Colonic mucosa (tissue), 4 donors: ENCODE data around the gene HDLBP. TPM values are rescaled to one million over a fixed set of nuclear protein-coding genes. Genes with fewer than 3 reads are reported as not detected.

Experiments used
- DNase-seq: peaks from one replicate; pipeline ENCODE4 v3.0.0-alpha.2; 2020
- H3K27ac ChIP-seq: fragments of 200-600 bp; one replicate; pipeline ENCODE4 v1.8.0; 2021
- H3K27me3 ChIP-seq: fragments of 200-600 bp; one replicate; pipeline ENCODE4 v1.8.0; 2021
- H3K36me3 ChIP-seq: fragments of 200-600 bp; one replicate; pipeline ENCODE4 v1.8.0; 2021
- H3K4me1 ChIP-seq: fragments of 200-600 bp; one replicate; pipeline ENCODE4 v1.8.0; 2021; ENCODE audit warnings: mild to moderate bottlenecking
- H3K4me3 ChIP-seq: fragments of 200-600 bp; one replicate; pipeline ENCODE4 v1.8.0; 2021
- H3K9ac ChIP-seq, 2 donors: one replicate each; pipeline ENCODE4 v1.7.0; 2013; ENCODE audit warnings: control low read depth in 2 of 2, low read depth in 2 of 2, low read length in 2 of 2
- H3K9me3 ChIP-seq: fragments of 200-600 bp; one replicate; pipeline ENCODE4 v1.8.0; 2021
- CTCF ChIP-seq: fragments of 200-600 bp; IDR thresholded peaks from one replicate; pipeline ENCODE4 v1.8.0; 2022; ENCODE audit warnings: antibody characterized with exemption, mild to moderate bottlenecking
- intact Hi-C: fragments of 100-400 bp; cut with DNase I; formaldehyde crosslinking; loops from one replicate; pipeline ENCODE4 v1.14.1; 2022
- total RNA-seq, 2 donors: library from RNA; stranded (reverse); fragmentation: NEBNext Ultra II Directional in 1 of 2; extraction: Animal tissue kit (Norgen Biotek cat#: 25700) in 1 of 2; gene quantifications; one replicate each; pipeline ENCODE4 v1.2.1, GENCODE V29; 2021
- donor health status: healthy.
- donor health status: DM: no; HTN: no; CAD: no.
- donor health status: DM: no; HTN: no; CAD: no.

The HDLBP gene
- total RNA-seq, 2 donors from 2014 or later = 483 to 625 TPM

GRCh38 chr2:241185961-241186360, 129.5 kb downstream of the HDLBP start:
- H3K9me3 ChIP-seq = no peaks in the 10 kb centered on the region
- no peaks in the 10 kb centered on the region for H3K36me3 ChIP-seq
- no peak overlapping the region for H3K27ac ChIP-seq
- H3K4me1 ChIP-seq = no peaks in the 10 kb centered on the region
- H3K4me3 ChIP-seq = no peak overlapping the region
- intact Hi-C loops = no loop called here
- no peak for DNase-seq
- H3K27me3 ChIP-seq = no peaks in the 10 kb centered on the region
- no peak for TF ChIP-seq CTCF
- no peak overlapping the region for H3K9ac ChIP-seq

GRCh38 chr2:241184901-241185300, 130.6 kb downstream of the HDLBP start:
- Histone ChIP-seq H3K4me1 (no peaks in the 10 kb centered on the region), H3K27me3 (no peaks in the 10 kb centered on the region), H3K36me3 (no peaks in the 10 kb centered on the region), H3K9ac (no peak overlapping the region), H3K9me3 (no peaks in the 10 kb centered on the region), H3K4me3 (no peak overlapping the region), H3K27ac (no peak overlapping the region)
- DNase-seq = no peak
- TF ChIP-seq CTCF = no peak
- intact Hi-C loops = no loop called here

- no peaks in the 10 kb centered on the region for H3K36me3 ChIP-seq
- H3K4me1 ChIP-seq = no peaks in the 10 kb centered on the region
- no peak overlapping the region for H3K4me3 ChIP-seq
- no peak overlapping the region for H3K9ac ChIP-seq
- H3K27ac ChIP-seq = no peak overlapping the region
- intact Hi-C loops = no loop called here
- DNase-seq = no peak
- no peak for TF ChIP-seq CTCF
- no peaks in the 10 kb centered on the region for H3K27me3 ChIP-seq
- no peaks in the 10 kb centered on the region for H3K9me3 ChIP-seq
These were observed 132.3 kb downstream of the HDLBP start for GRCh38 chr2:241183221-241183620.

GRCh38 chr2:241182531-241183133, 132.8 kb downstream of the HDLBP start:
- DNase-seq = no peak
- intact Hi-C loops = no loop called here
- H3K4me1 ChIP-seq = no peaks in the 10 kb centered on the region
- no peak overlapping the region for H3K9ac ChIP-seq
- H3K4me3 ChIP-seq = no peak overlapping the region
- H3K27me3 ChIP-seq = no peaks in the 10 kb centered on the region
- H3K36me3 ChIP-seq = no peaks in the 10 kb centered on the region
- no peak overlapping the region for H3K27ac ChIP-seq
- no peak for TF ChIP-seq CTCF
- H3K9me3 ChIP-seq = no peaks in the 10 kb centered on the region

GRCh38 chr2:241182126-241182525, 133.3 kb downstream of the HDLBP start:
- H3K36me3 ChIP-seq = no peaks in the 10 kb centered on the region
- no peaks in the 10 kb centered on the region for H3K9me3 ChIP-seq
- DNase-seq = no peak
- intact Hi-C loops = no loop called here
- no peaks in the 10 kb centered on the region for H3K27me3 ChIP-seq
- H3K4me3 ChIP-seq = no peak overlapping the region
- TF ChIP-seq CTCF = no peak
- H3K27ac ChIP-seq = no peak overlapping the region
- H3K9ac ChIP-seq = no peak overlapping the region
- no peaks in the 10 kb centered on the region for H3K4me1 ChIP-seq
